ENCODE data around the gene EEF2. TPM values are rescaled to one million over a fixed set of nuclear protein-coding genes. Genes with fewer than 3 reads are reported as not detected.

The EEF2 gene
- total RNA-seq, 1 experiment from 2014 or later = 1,644 TPM

GRCh38 chr19:4018140-4018613 is 32.9 kb upstream of the EEF2 start:
- Histone ChIP-seq H3K27me3 (ENCODE audit: low read length) (no peaks in the 10 kb centered on the region), H3K27ac (ENCODE audit: low read length) (no peak overlapping the region), H3K9ac (ENCODE audit: low read length) (no peak overlapping the region), H3K79me2 (ENCODE audit: low read length) (peaks cover 26% of the 10 kb centered on the region), H2AFZ (ENCODE audit: low read length) (no peak overlapping the region), H3K9me3 (ENCODE audit: low read length) (no peaks in the 10 kb centered on the region), H3K36me3 (ENCODE audit: insufficient read depth, low read length) (no peaks in the 10 kb centered on the region), H4K20me1 (ENCODE audit: insufficient read depth, low read depth, low read length) (peaks cover 13% of the 10 kb centered on the region; the same call in 1 of the 2 replicates), H3K4me3 (ENCODE audit: low read length) (no peak overlapping the region), H3K9me2 (replicated peaks; ENCODE audit: insufficient read depth, low read length) (no peaks in the 10 kb centered on the region), H3K4me1 (ENCODE audit: low read length) (0 out of 2 replicates have a peak, but pooled peaks cover 2% of the 10 kb centered on the region), H3K4me2 (ENCODE audit: low read depth, low read length, poor library complexity, severe bottlenecking) (no peak overlapping the region)
- DNase-seq = no peak

GRCh38 chr19:4016903-4017638 is 31.8 kb upstream of the EEF2 start:
- Histone ChIP-seq H3K27ac (ENCODE audit: low read length) (no peak overlapping the region), H2AFZ (ENCODE audit: low read length) (no peak overlapping the region), H3K36me3 (ENCODE audit: insufficient read depth, low read length) (no peaks in the 10 kb centered on the region), H3K4me3 (ENCODE audit: low read length) (no peak overlapping the region), H3K9ac (ENCODE audit: low read length) (no peak overlapping the region), H3K9me2 (replicated peaks; ENCODE audit: insufficient read depth, low read length) (no peaks in the 10 kb centered on the region), H3K79me2 (ENCODE audit: low read length) (peaks cover 26% of the 10 kb centered on the region), H3K4me2 (ENCODE audit: low read depth, low read length, poor library complexity, severe bottlenecking) (no peak overlapping the region), H3K9me3 (ENCODE audit: low read length) (no peaks in the 10 kb centered on the region), H3K27me3 (ENCODE audit: low read length) (no peaks in the 10 kb centered on the region), H3K4me1 (ENCODE audit: low read length) (0 out of 2 replicates have a peak, but pooled peaks cover 2% of the 10 kb centered on the region), H4K20me1 (ENCODE audit: insufficient read depth, low read depth, low read length) (peaks cover 13% of the 10 kb centered on the region; the same call in 1 of the 2 replicates)
- DNase-seq = no peak

GRCh38 chr19:4016486-4016885 is 31.2 kb upstream of the EEF2 start:
- Histone ChIP-seq H3K4me3 (ENCODE audit: low read length) (no peak overlapping the region), H2AFZ (ENCODE audit: low read length) (no peak overlapping the region), H3K79me2 (ENCODE audit: low read length) (peaks cover 26% of the 10 kb centered on the region), H4K20me1 (ENCODE audit: insufficient read depth, low read depth, low read length) (peaks cover 13% of the 10 kb centered on the region; the same call in 1 of the 2 replicates), H3K27me3 (ENCODE audit: low read length) (no peaks in the 10 kb centered on the region), H3K4me2 (ENCODE audit: low read depth, low read length, poor library complexity, severe bottlenecking) (no peak overlapping the region), H3K9me3 (ENCODE audit: low read length) (no peaks in the 10 kb centered on the region), H3K36me3 (ENCODE audit: insufficient read depth, low read length) (no peaks in the 10 kb centered on the region), H3K9ac (ENCODE audit: low read length) (no peak overlapping the region), H3K27ac (ENCODE audit: low read length) (no peak overlapping the region), H3K4me1 (ENCODE audit: low read length) (no peaks in the 10 kb centered on the region), H3K9me2 (replicated peaks; ENCODE audit: insufficient read depth, low read length) (no peaks in the 10 kb centered on the region)
- no peak for DNase-seq

GRCh38 chr19:4015705-4016402 is 30.6 kb upstream of the EEF2 start:
- Histone ChIP-seq H4K20me1 (ENCODE audit: insufficient read depth, low read depth, low read length) (peaks cover 18% of the 10 kb centered on the region; the same call in 1 of the 2 replicates), H3K4me1 (ENCODE audit: low read length) (no peaks in the 10 kb centered on the region), H3K79me2 (ENCODE audit: low read length) (peaks cover 31% of the 10 kb centered on the region), H3K27ac (ENCODE audit: low read length) (no peak overlapping the region), H3K36me3 (ENCODE audit: insufficient read depth, low read length) (no peaks in the 10 kb centered on the region), H3K4me2 (ENCODE audit: low read depth, low read length, poor library complexity, severe bottlenecking) (no peak overlapping the region), H3K4me3 (ENCODE audit: low read length) (no peak overlapping the region), H3K9me3 (ENCODE audit: low read length) (no peaks in the 10 kb centered on the region), H3K9ac (ENCODE audit: low read length) (no peak overlapping the region), H3K27me3 (ENCODE audit: low read length) (no peaks in the 10 kb centered on the region), H3K9me2 (replicated peaks; ENCODE audit: insufficient read depth, low read length) (no peaks in the 10 kb centered on the region), H2AFZ (ENCODE audit: low read length) (no peak overlapping the region)
- no peak for DNase-seq

GRCh38 chr19:4014541-4015491 is 29.6 kb upstream of the EEF2 start:
- Histone ChIP-seq H3K4me1 (ENCODE audit: low read length) (no peaks in the 10 kb centered on the region), H3K9me2 (replicated peaks; ENCODE audit: insufficient read depth, low read length) (no peaks in the 10 kb centered on the region), H3K27ac (ENCODE audit: low read length) (no peak overlapping the region), H3K9me3 (ENCODE audit: low read length) (no peaks in the 10 kb centered on the region), H3K9ac (ENCODE audit: low read length) (no peak overlapping the region), H3K27me3 (ENCODE audit: low read length) (no peaks in the 10 kb centered on the region), H3K4me3 (ENCODE audit: low read length) (no peak overlapping the region), H3K4me2 (ENCODE audit: low read depth, low read length, poor library complexity, severe bottlenecking) (no peak overlapping the region), H3K79me2 (ENCODE audit: low read length) (peaks cover 35% of the 10 kb centered on the region), H3K36me3 (ENCODE audit: insufficient read depth, low read length) (no peaks in the 10 kb centered on the region), H2AFZ (ENCODE audit: low read length) (no peak overlapping the region), H4K20me1 (ENCODE audit: insufficient read depth, low read depth, low read length) (peaks cover 18% of the 10 kb centered on the region; the same call in 1 of the 2 replicates)
- peak; percentile 58 for DNase-seq

GRCh38 chr19:4013886-4014540 is 28.8 kb upstream of the EEF2 start:
- no peak for DNase-seq
- no peak overlapping the region for H3K4me3 ChIP-seq (ENCODE audit: low read length)
- H3K9ac ChIP-seq (ENCODE audit: low read length) = no peak overlapping the region
- H3K36me3 ChIP-seq (ENCODE audit: insufficient read depth, low read length) = no peaks in the 10 kb centered on the region
- H3K9me3 ChIP-seq (ENCODE audit: low read length) = no peaks in the 10 kb centered on the region
- no peak overlapping the region for H3K27ac ChIP-seq (ENCODE audit: low read length)
- H4K20me1 ChIP-seq (ENCODE audit: insufficient read depth, low read depth, low read length) = peaks cover 22% of the 10 kb centered on the region; the same call in 1 of the 2 replicates
- H3K27me3 ChIP-seq (ENCODE audit: low read length) = no peaks in the 10 kb centered on the region
- no peaks in the 10 kb centered on the region for H3K9me2 ChIP-seq (replicated peaks; ENCODE audit: insufficient read depth, low read length)
- peaks cover 5% of the 10 kb centered on the region for H3K4me1 ChIP-seq (ENCODE audit: low read length)
- no peak overlapping the region for H3K4me2 ChIP-seq (ENCODE audit: low read depth, low read length, poor library complexity, severe bottlenecking)
- H3K79me2 ChIP-seq (ENCODE audit: low read length) = peaks cover 43% of the 10 kb centered on the region
- no peak overlapping the region for H2AFZ ChIP-seq (ENCODE audit: low read length)

GRCh38 chr19:4012975-4013634 is 27.8 kb upstream of the EEF2 start:
- peaks cover 44% of the 10 kb centered on the region for H3K79me2 ChIP-seq (ENCODE audit: low read length)
- no peak overlapping the region for H3K27ac ChIP-seq (ENCODE audit: low read length)
- H3K36me3 ChIP-seq (ENCODE audit: insufficient read depth, low read length) = no peaks in the 10 kb centered on the region
- H2AFZ ChIP-seq (ENCODE audit: low read length) = no peak overlapping the region
- no peak overlapping the region for H3K9ac ChIP-seq (ENCODE audit: low read length)
- H3K9me3 ChIP-seq (ENCODE audit: low read length) = no peaks in the 10 kb centered on the region
- peaks cover 31% of the 10 kb centered on the region; the same call in 1 of the 2 replicates for H4K20me1 ChIP-seq (ENCODE audit: insufficient read depth, low read depth, low read length)
- H3K4me1 ChIP-seq (ENCODE audit: low read length) = peaks cover 13% of the 10 kb centered on the region
- no peak overlapping the region for H3K4me3 ChIP-seq (ENCODE audit: low read length)
- H3K4me2 ChIP-seq (ENCODE audit: low read depth, low read length, poor library complexity, severe bottlenecking) = no peak overlapping the region
- no peak for DNase-seq
- no peaks in the 10 kb centered on the region for H3K9me2 ChIP-seq (replicated peaks; ENCODE audit: insufficient read depth, low read length)
- H3K27me3 ChIP-seq (ENCODE audit: low read length) = no peaks in the 10 kb centered on the region
